Ascending aorta (tissue), 2 donors: Measurements from ENCODE around the gene PGK2. TPM values are rescaled to one million over a fixed set of nuclear protein-coding genes. Genes with fewer than 3 reads are reported as not detected.

Experiments used
- DNase-seq, 2 donors: peaks; one replicate each; pipeline ENCODE4 v3.0.0-alpha.2; 2019; ENCODE audit warnings: low spot score in 2 of 2
- H3K27ac ChIP-seq, 2 donors: fragments of 200-600 bp; sonication (generic); one replicate each; pipeline ENCODE4 v1.5.1; 2016 to 2017; ENCODE audit warnings: mild to moderate bottlenecking in 1 of 2
- H3K27me3 ChIP-seq: fragments of 200-600 bp; sonication (generic); one replicate; pipeline ENCODE4 v1.5.1; 2017
- H3K36me3 ChIP-seq, 2 donors: fragments of 200-600 bp; sonication (generic); one replicate each; pipeline ENCODE4 v1.5.1; 2016
- H3K4me1 ChIP-seq, 2 donors: fragments of 200-600 bp; sonication (generic); one replicate each; pipeline ENCODE4 v1.5.1; 2016 to 2017; ENCODE audit warnings: mild to moderate bottlenecking in 1 of 2
- H3K4me3 ChIP-seq, 2 donors: fragments of 200-600 bp; sonication (generic); one replicate each; pipeline ENCODE4 v1.5.1; 2016 to 2017; ENCODE audit warnings: mild to moderate bottlenecking in 1 of 2
- H3K9me3 ChIP-seq, 2 donors: fragments of 200-600 bp; sonication (generic); one replicate each; pipeline ENCODE4 v1.5.1; 2016
- CTCF ChIP-seq, 3 experiments: fragments of 200-600 bp in 2 of 3; fragments of 450-650 bp in 1 of 3; sonication (generic) in 2 of 3; IDR thresholded peaks; one replicate each; pipeline ENCODE4 v1.5.1; 2016 to 2019; ENCODE audit warnings: antibody characterized with exemption in 3 of 3, mild to moderate bottlenecking in 1 of 3, moderate library complexity in 1 of 3
- intact Hi-C: fragments of 100-400 bp; cut with DNase I; formaldehyde crosslinking; loops from one replicate; pipeline ENCODE4 v1.15.1; 2023
- total RNA-seq: library from RNA; depleted of rRNA; stranded (reverse); fragments of >200 nt; gene quantifications from one replicate; pipeline ENCODE4 v1.1.0, GENCODE V29; 2016

PGK2 gene
- total RNA-seq, 1 donor from 2014 or later, result not detected

GRCh38 chr6:49784272-49784671 lies 2.8 kb downstream of the PGK2 start:
- intact Hi-C loops, result no loop called here
- DNase-seq, result no peak
- Histone ChIP-seq H3K27ac (no peak overlapping the region), H3K4me1 (no peaks in the 10 kb centered on the region), H3K4me3 (no peak overlapping the region), H3K27me3 (no peaks in the 10 kb centered on the region), H3K9me3 (no peaks in the 10 kb centered on the region), H3K36me3 (no peaks in the 10 kb centered on the region)
- no peak for TF ChIP-seq CTCF (IDR thresholded peaks at IDR 0.05)

- H3K4me3 ChIP-seq, result no peak overlapping the region
- H3K27me3 ChIP-seq, result no peaks in the 10 kb centered on the region
- no peaks in the 10 kb centered on the region for H3K4me1 ChIP-seq
- no peak for DNase-seq
- intact Hi-C loops, result no loop called here
- H3K36me3 ChIP-seq, result no peaks in the 10 kb centered on the region
- H3K27ac ChIP-seq, result no peak overlapping the region
- TF ChIP-seq CTCF (IDR thresholded peaks at IDR 0.05), result no peak
- no peaks in the 10 kb centered on the region for H3K9me3 ChIP-seq
These were observed 4.4 kb downstream of the PGK2 start for GRCh38 chr6:49782725-49783124.

GRCh38 chr6:49782293-49782692 lies 4.8 kb downstream of the PGK2 start:
- intact Hi-C loops, result no loop called here
- Histone ChIP-seq H3K27me3 (no peaks in the 10 kb centered on the region), H3K4me3 (no peak overlapping the region), H3K4me1 (no peaks in the 10 kb centered on the region), H3K36me3 (no peaks in the 10 kb centered on the region), H3K9me3 (no peaks in the 10 kb centered on the region), H3K27ac (no peak overlapping the region)
- DNase-seq, result no peak
- no peak for TF ChIP-seq CTCF (IDR thresholded peaks at IDR 0.05)

- Histone ChIP-seq H3K9me3 (no peaks in the 10 kb centered on the region), H3K27ac (no peak overlapping the region), H3K4me3 (no peak overlapping the region), H3K27me3 (no peaks in the 10 kb centered on the region), H3K36me3 (no peaks in the 10 kb centered on the region), H3K4me1 (no peaks in the 10 kb centered on the region)
- TF ChIP-seq CTCF (IDR thresholded peaks at IDR 0.05), result no peak
- intact Hi-C loops, result no loop called here
- DNase-seq, result no peak
These were observed 10.6 kb downstream of the PGK2 start for GRCh38 chr6:49776444-49776843.

- no peaks in the 10 kb centered on the region for H3K36me3 ChIP-seq
- DNase-seq, result no peak
- H3K27me3 ChIP-seq, result no peaks in the 10 kb centered on the region
- no peak overlapping the region for H3K27ac ChIP-seq
- no peaks in the 10 kb centered on the region for H3K4me1 ChIP-seq
- no peak overlapping the region for H3K4me3 ChIP-seq
- intact Hi-C loops, result no loop called here
- no peaks in the 10 kb centered on the region for H3K9me3 ChIP-seq
- no peak for TF ChIP-seq CTCF (IDR thresholded peaks at IDR 0.05)
These were observed 12.0 kb downstream of the PGK2 start for GRCh38 chr6:49775043-49775442.

GRCh38 chr6:49772285-49772684 lies 14.8 kb downstream of the PGK2 start:
- intact Hi-C loops, result no loop called here
- DNase-seq, result no peak
- no peaks in the 10 kb centered on the region for H3K4me1 ChIP-seq
- H3K27me3 ChIP-seq, result no peaks in the 10 kb centered on the region
- no peak overlapping the region for H3K27ac ChIP-seq
- no peak for TF ChIP-seq CTCF (IDR thresholded peaks at IDR 0.05)
- no peak overlapping the region for H3K4me3 ChIP-seq
- H3K36me3 ChIP-seq, result no peaks in the 10 kb centered on the region
- no peaks in the 10 kb centered on the region for H3K9me3 ChIP-seq
